Measurements from ENCODE around the gene HDAC1.

- TF ChIP-seq CTCF (IDR thresholded peaks at IDR 0.05 in 4 of 5, conservative IDR thresholded peaks at IDR 0.05 in 1 of 5), result no peak
- TF ChIP-seq POLR2A (IDR thresholded peaks at IDR 0.05), result no peak
Observed at GRCh38 chr1:32352831-32353383, 61.0 kb downstream of the HDAC1 start.
